NT2/D1 (cell line): Measurements from ENCODE around the gene SLCO2B1.
A peak's percentile ranks its signal among the peaks of the same experiment; 100 is the strongest.

ENCODE experiments used
- DNase-seq: peaks from one replicate; pipeline ENCODE4 v3.0.0-alpha.2; 2011; ENCODE audit warnings: low read depth, low spot score
- H3K27me3 ChIP-seq: 2 replicates; pipeline ENCODE4 v1.6.0; 2011; ENCODE audit warnings: mild to moderate bottlenecking; ENCODE audit not compliant: insufficient read length, insufficient read depth
- H3K36me3 ChIP-seq: 2 replicates; pipeline ENCODE4 v1.6.1; 2011; ENCODE audit warnings: mild to moderate bottlenecking, low read length, mixed read lengths; ENCODE audit not compliant: insufficient read depth, insufficient read length
- H3K4me1 ChIP-seq: 2 replicates; pipeline ENCODE4 v1.5.1; 2011; ENCODE audit not compliant: insufficient read depth, insufficient read length
- H3K4me3 ChIP-seq: 2 replicates; pipeline ENCODE4 v1.5.1; 2011; ENCODE audit warnings: low read depth; ENCODE audit not compliant: insufficient read length
- H3K9ac ChIP-seq: 2 replicates; pipeline ENCODE4 v1.6.0; 2011; ENCODE audit warnings: low read depth; ENCODE audit not compliant: insufficient read length
- H3K9me3 ChIP-seq: 2 replicates; pipeline ENCODE4 v1.5.1; 2011; ENCODE audit warnings: mild to moderate bottlenecking, low read length; ENCODE audit not compliant: insufficient read depth
- SUZ12 ChIP-seq: IDR thresholded peaks from 2 replicates; pipeline ENCODE4 v1.6.1; 2011; ENCODE audit not compliant: insufficient read length, insufficient read depth; ENCODE audit errors: extremely low read depth
- YY1 ChIP-seq: IDR thresholded peaks from 2 replicates; pipeline ENCODE4 v1.6.1; 2011; ENCODE audit not compliant: insufficient read length, insufficient read depth
- ZNF274 ChIP-seq: IDR thresholded peaks from 2 replicates; pipeline ENCODE4 v1.6.1; 2011; ENCODE audit warnings: mild to moderate bottlenecking, low read depth, low read length

SLCO2B1 gene

GRCh38 chr11:75197512-75198277 is 46.8 kb downstream of the SLCO2B1 start:
- DNase-seq, result no peak
- no peaks in the 10 kb centered on the region for H3K9me3 ChIP-seq
- H3K36me3 ChIP-seq, result no peaks in the 10 kb centered on the region
- peaks cover 25% of the 10 kb centered on the region for H3K4me1 ChIP-seq
- H3K27me3 ChIP-seq, result no peaks in the 10 kb centered on the region
- no peak overlapping the region for H3K9ac ChIP-seq
- H3K4me3 ChIP-seq, result no peak overlapping the region
- TF ChIP-seq SUZ12 (no peak), YY1 (no peak), ZNF274 (no peak)

- Histone ChIP-seq H3K36me3 (no peaks in the 10 kb centered on the region), H3K4me3 (no peak overlapping the region), H3K4me1 (peaks cover 24% of the 10 kb centered on the region), H3K27me3 (no peaks in the 10 kb centered on the region), H3K9me3 (no peaks in the 10 kb centered on the region), H3K9ac (no peak overlapping the region)
- no peak for DNase-seq
- TF ChIP-seq SUZ12, result no peak
- no peak for TF ChIP-seq ZNF274
- no peak for TF ChIP-seq YY1
Observed at GRCh38 chr11:75198278-75198973, 47.5 kb downstream of the SLCO2B1 start.

DNA sequence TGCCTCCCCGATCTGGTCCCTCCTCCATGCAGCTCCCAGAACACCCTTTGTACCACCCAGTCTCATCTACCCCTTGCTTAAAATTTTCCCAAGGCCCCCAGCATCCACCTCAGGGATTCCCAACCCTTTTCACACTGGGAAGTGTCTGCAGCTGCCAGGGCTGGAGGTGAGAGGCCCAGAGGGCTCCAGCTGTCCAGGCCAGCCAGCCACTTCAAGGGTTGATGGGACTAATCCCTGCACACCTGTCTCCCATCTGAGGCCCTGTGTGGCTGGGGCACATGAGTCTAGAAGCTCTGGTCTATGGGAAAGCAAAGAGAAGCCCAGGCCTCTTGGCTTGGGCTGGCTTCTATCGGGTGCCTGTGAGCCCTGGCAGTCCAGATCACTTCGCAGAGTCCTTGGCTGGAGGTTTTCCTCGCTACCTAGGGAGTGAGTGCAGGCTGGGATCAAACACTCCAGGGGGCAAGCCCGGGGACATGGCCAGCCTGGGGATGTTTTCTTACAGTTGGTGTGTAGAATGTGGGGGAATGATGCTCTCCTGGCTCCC is 48.6 kb downstream of the SLCO2B1 start:
- H3K4me3 ChIP-seq, result no peak overlapping the region
- H3K4me1 ChIP-seq, result peaks cover 18% of the 10 kb centered on the region
- DNase-seq, result no peak
- H3K36me3 ChIP-seq, result no peaks in the 10 kb centered on the region
- TF ChIP-seq SUZ12, result no peak
- no peak for TF ChIP-seq YY1
- no peaks in the 10 kb centered on the region for H3K27me3 ChIP-seq
- H3K9ac ChIP-seq, result no peak overlapping the region
- no peaks in the 10 kb centered on the region for H3K9me3 ChIP-seq

DNA sequence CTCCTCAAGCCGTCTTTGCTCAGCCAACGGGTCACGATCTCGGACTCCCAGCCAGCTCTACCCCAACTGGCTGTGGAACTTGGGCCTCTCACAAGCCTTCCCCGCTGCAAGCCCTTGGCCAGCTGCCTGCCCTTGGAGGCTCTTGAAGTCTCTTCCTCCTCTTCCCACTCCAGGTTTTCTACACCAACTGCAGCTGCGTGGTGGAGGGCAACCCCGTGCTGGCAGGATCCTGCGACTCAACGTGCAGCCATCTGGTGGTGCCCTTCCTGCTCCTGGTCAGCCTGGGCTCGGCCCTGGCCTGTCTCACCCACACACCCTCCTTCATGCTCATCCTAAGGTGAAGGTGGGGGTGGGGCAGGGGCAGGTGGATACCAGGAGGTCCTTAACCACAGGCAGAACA is 49.1 kb downstream of the SLCO2B1 start:
- no peak for DNase-seq
- no peaks in the 10 kb centered on the region for H3K9me3 ChIP-seq
- no peak overlapping the region for H3K4me3 ChIP-seq
- H3K27me3 ChIP-seq, result no peaks in the 10 kb centered on the region
- no peak overlapping the region for H3K9ac ChIP-seq
- H3K4me1 ChIP-seq, result peaks cover 16% of the 10 kb centered on the region
- TF ChIP-seq YY1, result no peak
- TF ChIP-seq SUZ12, result no peak
- no peak for TF ChIP-seq ZNF274
- no peaks in the 10 kb centered on the region for H3K36me3 ChIP-seq

- no peak for DNase-seq
- no peaks in the 10 kb centered on the region for H3K36me3 ChIP-seq
- TF ChIP-seq ZNF274 (no peak), SUZ12 (no peak), YY1 (no peak)
- H3K4me1 ChIP-seq, result peaks cover 14% of the 10 kb centered on the region
- no peak overlapping the region for H3K4me3 ChIP-seq
- H3K9ac ChIP-seq, result no peak overlapping the region
- H3K27me3 ChIP-seq, result no peaks in the 10 kb centered on the region
- H3K9me3 ChIP-seq, result no peaks in the 10 kb centered on the region
Observed at GRCh38 chr11:75200531-75200930, 49.6 kb downstream of the SLCO2B1 start.

- Histone ChIP-seq H3K9me3 (no peaks in the 10 kb centered on the region), H3K9ac (no peak overlapping the region), H3K4me3 (no peak overlapping the region), H3K27me3 (no peaks in the 10 kb centered on the region), H3K4me1 (peaks cover 14% of the 10 kb centered on the region), H3K36me3 (no peaks in the 10 kb centered on the region)
- peak; percentile 46 for DNase-seq
- no peak for TF ChIP-seq ZNF274
- TF ChIP-seq YY1, result no peak
- TF ChIP-seq SUZ12, result no peak
Observed at GRCh38 chr11:75201771-75202170, 50.9 kb downstream of the SLCO2B1 start.

- TF ChIP-seq SUZ12 (no peak), YY1 (no peak), ZNF274 (no peak)
- Histone ChIP-seq H3K4me3 (no peak overlapping the region), H3K27me3 (no peaks in the 10 kb centered on the region), H3K4me1 (peaks cover 14% of the 10 kb centered on the region), H3K36me3 (no peaks in the 10 kb centered on the region), H3K9me3 (no peaks in the 10 kb centered on the region), H3K9ac (no peak overlapping the region)
- no peak for DNase-seq
Observed at GRCh38 chr11:75202195-75202594, 51.3 kb downstream of the SLCO2B1 start.
